HEK293 (cell line): ENCODE results near the gene ADD2.

Experiments
- CTCF ChIA-PET: fragments of 350-600 bp; formaldehyde crosslinking; extraction: SDS; loops from one replicate; lab custom pipeline; 2021; ENCODE audit warnings: antibody characterized with exemption; lab: Yijun Ruan, JAX
- POLR2A ChIA-PET: fragments of 300-600 bp; formaldehyde crosslinking; extraction: SDS; loops from one replicate; lab custom pipeline; 2020; ENCODE audit warnings: antibody characterized with exemption, inconsistent platforms; lab: Yijun Ruan, JAX
- H3K27ac ChIP-seq: fragments of 200-500 bp; sonication (Bioruptor generic); 2 replicates; pipeline ENCODE4 v1.5.1; 2014; ENCODE audit warnings: low read depth, low read length, control low read depth, inconsistent platforms; ENCODE audit errors: extremely low read depth
- H3K36me3 ChIP-seq, 2 experiments: fragments of 200-500 bp in 1 of 2; sonication (Bioruptor generic) in 1 of 2; 1 replicate in 1 of 2; 2 replicates in 1 of 2; pipeline ENCODE4 v1.5.1; 2014 to 2017; ENCODE audit warnings: inconsistent platforms in 2 of 2, low read length in 2 of 2; ENCODE audit not compliant: control insufficient read depth in 2 of 2, insufficient read depth in 1 of 2
- H3K4me1 ChIP-seq: fragments of 200-500 bp; sonication (Bioruptor generic); 2 replicates; pipeline ENCODE4 v1.5.1; 2014; ENCODE audit warnings: mild to moderate bottlenecking, low read length, inconsistent platforms; ENCODE audit not compliant: control insufficient read depth, insufficient read depth
- H3K4me3 ChIP-seq: 2 replicates; pipeline ENCODE4 v1.5.1; 2011; ENCODE audit warnings: low read depth, mild to moderate bottlenecking, control low read depth, low read length, moderate library complexity
- H3K9me3 ChIP-seq: fragments of 200-500 bp; sonication (Bioruptor generic); 2 replicates; pipeline ENCODE4 v1.5.1; 2014; ENCODE audit warnings: low read depth, low read length, inconsistent platforms; ENCODE audit not compliant: control insufficient read depth, insufficient read depth
- BCL6B ChIP-seq: fragments of 450-650 bp; formaldehyde crosslinking; IDR thresholded peaks from 2 replicates; pipeline ENCODE4 v1.5.1; 2017; ENCODE audit warnings: missing biosample characterization, missing genetic modification characterization
- ELK4 ChIP-seq: IDR thresholded peaks from 2 replicates; pipeline ENCODE4 v1.6.1; 2011; ENCODE audit warnings: mild to moderate bottlenecking, low read depth, low read length, borderline replicate concordance
- HIC1 ChIP-seq: fragments of 450-650 bp; formaldehyde crosslinking; IDR thresholded peaks from 2 replicates; pipeline ENCODE4 v1.5.1; 2016; ENCODE audit warnings: missing biosample characterization, missing genetic modification characterization
- HOXD13 ChIP-seq: sonication (generic); formaldehyde crosslinking; IDR thresholded peaks from 2 replicates; pipeline ENCODE4 v1.8.0; 2022; ENCODE audit warnings: missing genetic modification reagents, borderline replicate concordance
- TSHZ1 ChIP-seq: fragments of 450-650 bp; formaldehyde crosslinking; IDR thresholded peaks from 2 replicates; pipeline ENCODE4 v1.5.1; 2016; ENCODE audit warnings: missing biosample characterization, missing genetic modification characterization, borderline replicate concordance
- ZBTB8A ChIP-seq: fragments of 450-650 bp; formaldehyde crosslinking; IDR thresholded peaks from 2 replicates; pipeline ENCODE4 v1.5.1; 2016; ENCODE audit warnings: missing biosample characterization, missing genetic modification characterization
- ZFP3 ChIP-seq: fragments of 450-650 bp; formaldehyde crosslinking; IDR thresholded peaks from 2 replicates; pipeline ENCODE4 v1.5.1; 2016; ENCODE audit warnings: low read depth, missing biosample characterization, missing genetic modification characterization
- ZNF148 ChIP-seq: fragments of 450-650 bp; formaldehyde crosslinking; IDR thresholded peaks from 2 replicates; pipeline ENCODE4 v1.5.0; 2017; ENCODE audit warnings: missing biosample characterization, missing genetic modification characterization, borderline replicate concordance
- ZNF280D ChIP-seq: fragments of 450-650 bp; formaldehyde crosslinking; IDR thresholded peaks from 2 replicates; pipeline ENCODE4 v1.5.1; 2016; ENCODE audit warnings: missing biosample characterization, missing genetic modification characterization
- ZNF530 ChIP-seq: fragments of 450-650 bp; formaldehyde crosslinking; IDR thresholded peaks from 2 replicates; pipeline ENCODE4 v1.5.1; 2016; ENCODE audit warnings: low read depth, missing biosample characterization, missing genetic modification characterization
- ZNF596 ChIP-seq: fragments of 450-650 bp; IDR thresholded peaks from 2 replicates; pipeline ENCODE4 v1.5.0; 2018; ENCODE audit warnings: missing biosample characterization, mild to moderate bottlenecking, missing genetic modification characterization, moderate library complexity
- ZNF626 ChIP-seq: fragments of 450-650 bp; sonication (Bioruptor Pico); formaldehyde crosslinking; IDR thresholded peaks from 2 replicates; pipeline ENCODE4 v1.5.1; 2018; ENCODE audit warnings: missing biosample characterization, missing genetic modification characterization, inconsistent platforms
- ZNF768 ChIP-seq: fragments of 450-650 bp; formaldehyde crosslinking; IDR thresholded peaks from 2 replicates; pipeline ENCODE4 v1.5.1; 2018; ENCODE audit warnings: missing biosample characterization, mild to moderate bottlenecking, missing genetic modification characterization
- ZNF776 ChIP-seq: fragments of 450-650 bp; formaldehyde crosslinking; IDR thresholded peaks from 2 replicates; pipeline ENCODE4 v1.5.0; 2017; ENCODE audit warnings: missing biosample characterization, missing genetic modification characterization, borderline replicate concordance
- ZSCAN4 ChIP-seq: fragments of 450-650 bp; formaldehyde crosslinking; IDR thresholded peaks from 2 replicates; pipeline ENCODE4 v1.5.1; 2017; ENCODE audit warnings: missing biosample characterization, missing genetic modification characterization
- ZXDB ChIP-seq: fragments of 450-650 bp; formaldehyde crosslinking; IDR thresholded peaks from 2 replicates; pipeline ENCODE4 v1.5.1; 2016; ENCODE audit warnings: missing biosample characterization, missing genetic modification characterization

ADD2 gene

DNA sequence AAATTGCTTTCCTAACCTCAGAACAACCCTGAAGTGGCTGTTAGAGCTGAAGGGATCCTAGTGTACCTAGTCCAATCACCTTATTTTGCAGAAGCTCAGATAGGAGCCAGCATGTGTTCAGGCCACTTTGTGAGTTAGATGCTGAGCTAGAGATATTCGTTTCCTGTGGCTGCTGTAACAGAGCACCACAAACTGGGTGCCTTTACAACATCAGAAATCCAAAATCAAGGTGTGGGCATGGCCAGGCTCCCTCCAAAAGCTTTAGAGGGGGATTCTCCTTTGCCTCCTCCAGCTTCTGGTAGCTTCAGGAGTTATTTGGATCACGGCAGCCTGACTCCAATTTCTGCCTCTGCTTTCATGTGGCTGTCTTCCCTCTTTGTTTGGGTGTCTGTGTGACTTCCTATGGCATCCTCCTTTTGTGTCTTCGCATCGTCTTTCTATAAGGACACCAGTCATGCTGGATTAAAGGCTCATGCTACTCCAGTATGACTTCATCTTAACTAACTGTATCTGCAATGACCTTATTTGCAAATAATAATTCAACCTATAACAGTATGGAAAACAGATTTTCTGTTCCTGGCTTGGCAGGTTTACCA is 128.1 kb downstream of the ADD2 start:
- H3K36me3 ChIP-seq = no peaks in the 10 kb centered on the region
- ChIA-PET POLR2A (interaction anchor here (0.6 kb wide), 1 partner anchor 347 kb away, joined by 3 read pairs; the partner anchor contains the start of gene SNRPG), CTCF (interaction anchor here (0.7 to 2.6 kb wide), 8 partner anchors 8 to 337 kb away, joined by 3 to 12 read pairs (median 5); no protein-coding TSS in a partner anchor)
- TF ChIP-seq ZNF530 = no peak
- no peak for TF ChIP-seq ZNF768 (tag by site-specific recombination)
- no peak for TF ChIP-seq ZNF776 (tag by site-specific recombination)
- no peak for TF ChIP-seq ZNF280D (tag by site-specific recombination)
- TF ChIP-seq HOXD13 (CRISPR knock-in tag) = no peak
- no peak for TF ChIP-seq ZBTB8A (tag by site-specific recombination)
- TF ChIP-seq ZXDB (tag by site-specific recombination) = no peak
- TF ChIP-seq ZNF148 (tag by site-specific recombination) = no peak
- no peak overlapping the region for H3K4me3 ChIP-seq
- H3K9me3 ChIP-seq = no peaks in the 10 kb centered on the region
- H3K27ac ChIP-seq = no peak overlapping the region
- no peaks in the 10 kb centered on the region for H3K4me1 ChIP-seq

GRCh38 chr2:70638561-70638960 is 129.4 kb downstream of the ADD2 start:
- ChIA-PET CTCF (interaction anchor here (1.2 to 2.6 kb wide), 5 partner anchors 9 to 334 kb away, joined by 3 to 12 read pairs (median 6); no protein-coding TSS in a partner anchor), POLR2A (interaction anchor here (0.7 kb wide), 1 partner anchor 333 kb away, joined by 3 read pairs; no protein-coding TSS in a partner anchor)
- Histone ChIP-seq H3K4me1 (no peaks in the 10 kb centered on the region), H3K4me3 (no peak overlapping the region), H3K9me3 (peaks cover 3% of the 10 kb centered on the region; the same call in 1 of the 2 replicates), H3K27ac (no peak overlapping the region), H3K36me3 (no peaks in the 10 kb centered on the region)
- TF ChIP-seq HIC1 (no peak), ZFP3 (tag by site-specific recombination) (no peak), ZNF596 (tag by site-specific recombination) (no peak), ZNF626 (tag by site-specific recombination) (no peak), TSHZ1 (tag by site-specific recombination) (no peak), ZSCAN4 (no peak), BCL6B (tag by site-specific recombination) (no peak), ELK4 (no peak)
